Omental fat pad (tissue), 4 donors: ENCODE data around the gene PRRG4. TPM values are rescaled to one million over a fixed set of nuclear protein-coding genes. Genes with fewer than 3 reads are reported as not detected.

Source experiments
- ATAC-seq: fragments of 150-250 bp; one replicate; pipeline ENCODE4 v1.9.1; 2016; ENCODE audit warnings: mild to moderate bottlenecking, moderate library complexity; ENCODE audit not compliant: low FRiP score
- DNase-seq: peaks from one replicate; pipeline ENCODE4 v3.0.0-alpha.2; 2019; ENCODE audit warnings: low spot score
- total RNA-seq, 4 donors: library from RNA; depleted of rRNA; stranded (reverse); fragments of >200 nt; gene quantifications; one replicate each; pipeline ENCODE4 v1.1.0, GENCODE V29; 2016
- TF ChIP-seq, protein P1 (sequence below), 3 donors: fragments of 450-650 bp; IDR thresholded peaks; one replicate each; pipeline ENCODE4 v1.5.1; 2016 to 2017; ENCODE audit warnings: antibody characterized with exemption in 3 of 3, mild to moderate bottlenecking in 3 of 3, moderate library complexity in 2 of 3

The PRRG4 gene
- total RNA-seq, 4 donors from 2014 or later, result 1.4 to 3.5 (median 2.0) TPM

DNA sequence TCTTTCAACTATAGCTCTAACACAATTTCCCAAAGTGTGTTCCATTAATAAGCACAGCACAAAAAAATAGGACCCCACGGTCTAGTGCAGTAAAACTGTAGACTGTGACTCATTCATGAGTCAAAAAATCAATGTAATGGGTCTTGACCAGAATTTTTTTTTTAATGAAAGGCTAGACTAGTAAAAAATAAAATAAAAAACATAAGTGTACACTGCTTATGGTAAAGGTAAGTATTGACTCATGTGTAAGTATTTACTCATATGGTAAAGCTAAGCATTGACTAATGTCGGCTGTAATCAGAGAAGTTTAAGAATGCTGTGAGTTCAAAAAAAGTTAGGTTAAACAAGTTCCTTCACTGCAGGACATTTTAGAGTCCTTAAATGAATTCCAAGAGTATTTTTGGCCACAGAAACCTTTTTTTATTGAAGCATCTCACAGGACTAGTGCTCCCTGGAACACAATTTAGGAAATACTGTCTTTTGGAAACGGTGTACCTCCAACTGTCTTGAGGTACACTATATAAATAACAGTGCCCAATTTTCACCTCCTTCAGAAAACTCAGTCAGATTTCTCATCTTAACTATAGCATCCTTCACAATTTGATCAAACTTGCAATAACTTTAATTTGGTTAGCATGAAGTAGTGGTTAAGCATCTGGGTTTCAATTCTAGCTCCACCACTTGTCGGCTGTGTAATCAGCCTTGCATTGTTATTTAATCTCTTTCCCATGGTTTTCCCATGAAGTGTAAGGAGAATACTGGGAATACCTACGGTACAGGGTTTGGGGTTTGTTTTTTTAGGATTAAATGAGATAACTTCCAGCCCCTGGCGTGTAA lies 37.4 kb upstream of the PRRG4 start:
- DNase-seq (no peak), ATAC-seq (no peak)
- TF ChIP-seq, protein P1, sequence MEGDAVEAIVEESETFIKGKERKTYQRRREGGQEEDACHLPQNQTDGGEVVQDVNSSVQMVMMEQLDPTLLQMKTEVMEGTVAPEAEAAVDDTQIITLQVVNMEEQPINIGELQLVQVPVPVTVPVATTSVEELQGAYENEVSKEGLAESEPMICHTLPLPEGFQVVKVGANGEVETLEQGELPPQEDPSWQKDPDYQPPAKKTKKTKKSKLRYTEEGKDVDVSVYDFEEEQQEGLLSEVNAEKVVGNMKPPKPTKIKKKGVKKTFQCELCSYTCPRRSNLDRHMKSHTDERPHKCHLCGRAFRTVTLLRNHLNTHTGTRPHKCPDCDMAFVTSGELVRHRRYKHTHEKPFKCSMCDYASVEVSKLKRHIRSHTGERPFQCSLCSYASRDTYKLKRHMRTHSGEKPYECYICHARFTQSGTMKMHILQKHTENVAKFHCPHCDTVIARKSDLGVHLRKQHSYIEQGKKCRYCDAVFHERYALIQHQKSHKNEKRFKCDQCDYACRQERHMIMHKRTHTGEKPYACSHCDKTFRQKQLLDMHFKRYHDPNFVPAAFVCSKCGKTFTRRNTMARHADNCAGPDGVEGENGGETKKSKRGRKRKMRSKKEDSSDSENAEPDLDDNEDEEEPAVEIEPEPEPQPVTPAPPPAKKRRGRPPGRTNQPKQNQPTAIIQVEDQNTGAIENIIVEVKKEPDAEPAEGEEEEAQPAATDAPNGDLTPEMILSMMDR (IDR thresholded peaks at IDR 0.05), result no peak

DNA sequence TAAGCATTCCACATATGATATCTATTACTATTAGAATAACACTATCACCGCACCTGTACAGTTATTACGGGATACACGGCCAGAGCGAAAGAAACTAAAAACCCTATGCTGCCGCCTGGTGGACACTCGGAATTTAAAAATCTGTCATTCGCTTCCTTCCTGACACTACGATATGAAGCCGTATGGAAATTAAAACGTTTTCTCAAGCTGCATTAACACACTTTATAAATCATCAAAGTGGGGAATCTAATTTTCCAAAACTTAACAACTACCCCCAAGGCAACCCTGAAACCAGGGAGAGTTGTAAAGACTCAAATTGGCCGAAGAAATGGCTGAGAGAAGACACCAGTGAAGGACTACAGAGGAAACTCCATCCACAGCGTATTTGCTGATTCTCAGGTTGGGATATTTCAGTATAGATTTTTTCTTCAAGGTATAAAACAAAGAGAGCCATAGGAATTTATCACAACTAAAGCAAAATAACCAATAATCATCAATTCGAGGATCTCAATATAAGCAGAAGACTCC lies 36.7 kb upstream of the PRRG4 start:
- TF ChIP-seq, protein P1 (IDR thresholded peaks at IDR 0.05), result peak in 1 of 3 donors; percentile 51
- DNase-seq, result peak; percentile 30
- ATAC-seq, result no peak

DNA sequence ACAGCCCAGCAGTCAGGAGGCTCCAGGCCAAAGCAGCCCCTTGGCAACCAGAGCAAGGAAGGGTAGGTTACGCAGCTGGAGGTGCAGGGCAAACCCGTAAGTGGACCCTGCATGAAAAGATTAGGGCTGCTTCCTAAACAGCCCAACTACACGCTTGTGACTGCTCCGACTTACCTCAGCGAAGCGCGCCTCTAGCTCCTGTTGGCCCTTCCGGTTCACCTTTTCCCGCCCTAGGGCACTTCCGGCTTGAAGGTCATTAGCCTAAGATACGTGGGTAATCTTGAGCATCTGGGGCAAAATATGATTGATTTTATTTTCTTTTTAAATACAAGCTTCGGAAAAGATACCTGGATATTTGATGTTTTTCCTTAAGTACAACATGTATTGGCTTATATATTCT lies 35.3 kb upstream of the PRRG4 start, which contains the start of gene CCDC73:
CCDC73 (minus strand) TSS at position 224 of the 400 bp plus-strand sequence. CDS start 34,419 bp downstream, outside the sequence.
- DNase-seq, result no peak
- TF ChIP-seq, protein P1 (IDR thresholded peaks at IDR 0.05), result no peak
- ATAC-seq, result no peak

DNA sequence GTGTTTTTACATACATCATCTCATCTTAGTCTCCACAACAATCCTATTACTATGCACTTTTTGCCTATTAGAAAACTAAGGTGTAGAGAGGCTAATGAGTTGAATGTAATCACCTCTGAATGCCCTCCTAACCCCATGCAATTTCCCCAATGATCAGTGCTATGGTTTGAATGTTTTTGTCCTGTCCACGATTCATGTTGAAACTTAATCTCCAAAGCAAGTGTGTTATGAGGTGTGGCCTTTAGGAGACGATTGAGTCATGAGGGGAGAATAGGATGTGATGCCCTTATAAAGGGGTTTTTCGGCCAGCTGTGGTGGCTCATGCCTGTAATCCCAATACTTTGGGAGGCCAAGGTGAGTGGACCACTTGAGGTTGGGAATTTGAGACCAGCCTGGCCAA lies 33.3 kb upstream of the PRRG4 start:
- ATAC-seq, result no peak
- TF ChIP-seq, protein P1 (IDR thresholded peaks at IDR 0.05), result no peak

DNA sequence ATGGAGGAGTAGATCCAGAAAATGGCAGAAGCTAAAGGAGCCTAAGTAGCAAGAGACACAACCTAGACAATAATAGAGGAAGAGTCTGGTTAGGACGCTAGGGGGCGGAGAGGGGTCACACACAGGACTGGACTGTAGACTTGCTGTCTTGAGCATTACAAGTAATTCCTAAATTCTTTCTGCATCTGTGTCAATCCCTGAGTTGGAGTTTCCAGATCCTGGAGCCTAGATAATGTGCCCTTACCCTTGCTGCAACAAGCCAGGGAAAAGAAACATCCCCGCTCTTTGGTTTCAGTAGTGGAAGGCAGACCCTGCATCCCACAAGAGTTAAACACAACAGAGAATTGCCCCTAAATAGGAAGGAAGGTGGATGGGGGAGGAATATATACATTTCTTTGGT lies 20.4 kb upstream of the PRRG4 start:
- ATAC-seq (peak; percentile 86), DNase-seq (peak; percentile 59)
- TF ChIP-seq, protein P1 (IDR thresholded peaks at IDR 0.05), result peak in 1 of 3 donors; percentile 51

More for the DNA sequence above, 33.3 kb upstream of the PRRG4 start:
- no peak for DNase-seq

DNA sequence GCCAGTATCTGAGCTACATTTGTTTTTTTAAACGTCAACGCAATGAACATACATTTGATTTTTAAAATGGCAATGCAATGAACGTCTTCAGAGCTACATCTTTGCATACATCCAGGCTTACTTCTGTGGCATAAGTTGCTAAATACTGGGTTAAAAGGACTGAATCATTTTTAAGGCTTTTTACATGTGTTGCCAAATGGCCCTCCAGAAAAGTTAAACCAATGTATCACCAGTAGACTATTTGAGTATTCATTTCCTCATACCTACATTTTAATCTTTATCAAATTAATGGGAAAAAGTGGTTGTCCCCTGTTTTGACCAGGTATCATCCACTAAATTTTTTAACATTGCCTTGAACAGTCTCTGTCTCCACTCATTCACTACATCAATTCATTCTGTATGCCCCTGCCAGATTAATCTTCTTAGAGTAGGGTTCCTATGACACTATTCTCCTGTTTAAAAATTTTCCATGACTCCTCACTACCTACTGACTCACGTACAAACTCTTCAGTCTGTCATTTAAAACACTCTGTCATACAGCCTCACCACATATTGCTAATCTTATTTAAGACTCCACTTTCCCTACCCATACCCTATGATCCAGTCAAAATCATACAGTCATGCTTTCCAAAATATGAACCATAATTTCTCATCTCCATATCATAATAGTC lies 12.4 kb upstream of the PRRG4 start:
- ATAC-seq, result no peak
- TF ChIP-seq, protein P1 (IDR thresholded peaks at IDR 0.05), result no peak
- DNase-seq, result no peak
